Measurements from ENCODE around the gene HPSE.

The HPSE gene

GRCh38 chr4:83371235-83371634, 36.6 kb upstream of the HPSE start:
- no peak for TF ChIP-seq CTCF (IDR thresholded peaks at IDR 0.05; ENCODE audit: borderline replicate concordance, control extremely low read depth, extremely low read depth, insufficient read depth, missing control alignments)

GRCh38 chr4:83370640-83370906, 35.9 kb upstream of the HPSE start:
- no peak for TF ChIP-seq CTCF (IDR thresholded peaks at IDR 0.05; ENCODE audit: borderline replicate concordance, control extremely low read depth, extremely low read depth, insufficient read depth, missing control alignments)
- no peak for DNase-seq (ENCODE audit: low spot score)
- in situ Hi-C loops (cut with MboI; ENCODE audit: low sequenced_read_pairs, unreplicated experiment), result no loop called here

More at GRCh38 chr4:83371235-83371634, 36.6 kb upstream of the HPSE start:
- in situ Hi-C loops (cut with MboI; ENCODE audit: low sequenced_read_pairs, unreplicated experiment), result no loop called here
- no peak for DNase-seq (ENCODE audit: low spot score)

- in situ Hi-C loops (cut with MboI; ENCODE audit: low sequenced_read_pairs, unreplicated experiment), result no loop called here
- TF ChIP-seq CTCF (IDR thresholded peaks at IDR 0.05; ENCODE audit: borderline replicate concordance, control extremely low read depth, extremely low read depth, insufficient read depth, missing control alignments), result no peak
- DNase-seq (ENCODE audit: low spot score), result no peak
Observed at GRCh38 chr4:83369831-83370639, 35.4 kb upstream of the HPSE start.

- TF ChIP-seq CTCF (IDR thresholded peaks at IDR 0.05; ENCODE audit: borderline replicate concordance, control extremely low read depth, extremely low read depth, insufficient read depth, missing control alignments), result no peak
- DNase-seq (ENCODE audit: low spot score), result no peak
- in situ Hi-C loops (cut with MboI; ENCODE audit: low sequenced_read_pairs, unreplicated experiment), result no loop called here
Observed at GRCh38 chr4:83364312-83364711, 29.7 kb upstream of the HPSE start.

GRCh38 chr4:83362492-83363329, 28.1 kb upstream of the HPSE start:
- in situ Hi-C loops (cut with MboI; ENCODE audit: low sequenced_read_pairs, unreplicated experiment), result no loop called here
- TF ChIP-seq CTCF (IDR thresholded peaks at IDR 0.05; ENCODE audit: borderline replicate concordance, control extremely low read depth, extremely low read depth, insufficient read depth, missing control alignments), result no peak
- DNase-seq (ENCODE audit: low spot score), result peak; percentile 34

GRCh38 chr4:83361416-83362103, 26.9 kb upstream of the HPSE start:
- DNase-seq (ENCODE audit: low spot score), result no peak
- in situ Hi-C loops (cut with MboI; ENCODE audit: low sequenced_read_pairs, unreplicated experiment), result no loop called here
- no peak for TF ChIP-seq CTCF (IDR thresholded peaks at IDR 0.05; ENCODE audit: borderline replicate concordance, control extremely low read depth, extremely low read depth, insufficient read depth, missing control alignments)
